Neural cell (in vitro differentiated cells): ENCODE results near the gene CROCC2. TPM values are rescaled to one million over a fixed set of nuclear protein-coding genes. Genes with fewer than 3 reads are reported as not detected.

Experiments
- H2AFZ ChIP-seq: fragments of 200-600, 300-800 bp; sonication (generic), shearing (Covaris generic); 2 replicates; pipeline ENCODE4 v1.6.0; 2014; ENCODE audit warnings: low read depth, mild to moderate bottlenecking, antibody characterized with exemption, low read length, moderate library complexity
- H3F3A ChIP-seq: fragments of 200-600 bp; shearing (Covaris generic); 2 replicates; pipeline ENCODE4 v1.6.1; 2016; ENCODE audit warnings: mild to moderate bottlenecking, moderate library complexity, mixed read lengths, antibody characterized with exemption, low read length; ENCODE audit not compliant: insufficient read depth, poor library complexity, severe bottlenecking
- H3K27ac ChIP-seq: fragments of 200-600, 300-800 bp; sonication (generic), shearing (Covaris generic); 2 replicates; pipeline ENCODE4 v1.5.1; 2014; ENCODE audit warnings: mild to moderate bottlenecking, low read length, moderate library complexity
- H3K27me3 ChIP-seq: fragments of 300-800, 200-600 bp; sonication (generic), shearing (Covaris generic); 2 replicates; pipeline ENCODE4 v1.6.0; 2014; ENCODE audit warnings: mild to moderate bottlenecking, low read depth, low read length, moderate library complexity; ENCODE audit not compliant: insufficient read depth
- H3K36me3 ChIP-seq: fragments of 300-800, 200-600 bp; sonication (generic), shearing (Covaris generic); 2 replicates; pipeline ENCODE4 v1.5.1; 2014; ENCODE audit warnings: mild to moderate bottlenecking, antibody characterized with exemption, low read length, moderate library complexity; ENCODE audit not compliant: insufficient read depth
- H3K4me2 ChIP-seq: fragments of 300-800, 200-600 bp; sonication (generic), shearing (Covaris generic); 2 replicates; pipeline ENCODE4 v1.6.0; 2014; ENCODE audit warnings: mild to moderate bottlenecking, low read length
- H3K4me3 ChIP-seq: fragments of 300-800, 200-600 bp; sonication (generic), shearing (Covaris generic); 2 replicates; pipeline ENCODE4 v1.5.1; 2014; ENCODE audit warnings: mild to moderate bottlenecking, low read length, moderate library complexity
- H3K79me2 ChIP-seq: fragments of 200-600 bp; shearing (Covaris generic); replicated peaks from 2 replicates; pipeline ENCODE4 v1.6.0; 2014; ENCODE audit warnings: mild to moderate bottlenecking, low read length, moderate library complexity; ENCODE audit not compliant: insufficient read depth
- H3K9ac ChIP-seq: fragments of 300-800, 200-600 bp; sonication (generic), shearing (Covaris generic); 2 replicates; pipeline ENCODE4 v1.6.1; 2016; ENCODE audit warnings: mild to moderate bottlenecking, low read length, mixed read lengths
- H3K9me2 ChIP-seq: fragments of 200-600 bp; shearing (Covaris generic); 2 replicates; pipeline ENCODE4 v1.6.1; 2016; ENCODE audit warnings: mild to moderate bottlenecking, low read length, mixed read lengths; ENCODE audit not compliant: insufficient read depth
- H3K9me3 ChIP-seq: fragments of 200-600, 300-800 bp; sonication (generic), shearing (Covaris generic); 2 replicates; pipeline ENCODE4 v1.6.1; 2016; ENCODE audit warnings: mild to moderate bottlenecking, mixed run types, low read length, moderate library complexity, mixed read lengths
- H4K20me1 ChIP-seq: fragments of 200-600 bp; shearing (Covaris generic); 2 replicates; pipeline ENCODE4 v1.6.1; 2016; ENCODE audit warnings: mild to moderate bottlenecking, mixed run types; ENCODE audit not compliant: insufficient read depth
- EP300 ChIP-seq: fragments of 450-650 bp; conservative IDR thresholded peaks from 2 replicates; pipeline ENCODE4 v1.6.1; 2014; ENCODE audit warnings: antibody characterized with exemption, mild to moderate bottlenecking, moderate library complexity; ENCODE audit not compliant: poor library complexity, severe bottlenecking
- EZH2 ChIP-seq: fragments of 200-600, 300-800 bp; shearing (Covaris generic), sonication (generic); IDR thresholded peaks from 2 replicates; pipeline ENCODE4 v1.6.1; 2014; ENCODE audit warnings: antibody characterized with exemption, low read length, borderline replicate concordance, mild to moderate bottlenecking; ENCODE audit not compliant: insufficient read depth, poor library complexity, severe bottlenecking
- MXI1 ChIP-seq: fragments of 450-650 bp; conservative IDR thresholded peaks from 2 replicates; pipeline ENCODE4 v1.6.1; 2014; ENCODE audit warnings: antibody characterized with exemption, mild to moderate bottlenecking; ENCODE audit not compliant: poor library complexity, severe bottlenecking
- POLR2AphosphoS5 ChIP-seq: IDR thresholded peaks from 2 replicates; pipeline ENCODE4 v1.6.1; 2012
- RAD21 ChIP-seq: fragments of 450-650 bp; conservative IDR thresholded peaks from 2 replicates; pipeline ENCODE4 v1.6.1; 2014; ENCODE audit warnings: antibody characterized with exemption, mild to moderate bottlenecking, moderate library complexity
- SMC3 ChIP-seq: fragments of 450-650 bp; conservative IDR thresholded peaks from 2 replicates; pipeline ENCODE4 v1.6.1; 2014; ENCODE audit warnings: antibody characterized with exemption, mild to moderate bottlenecking, moderate library complexity; ENCODE audit not compliant: poor library complexity
- TAF1 ChIP-seq: IDR thresholded peaks from 2 replicates; pipeline ENCODE4 v1.6.1; 2012; ENCODE audit warnings: low read depth
- polyA plus RNA-seq: library from polyadenylated mRNA; depleted of rRNA; stranded (reverse); fragments of >200 nt; gene quantifications from 2 replicates; pipeline ENCODE4 v1.2.3, GENCODE V29; 2014
- TF ChIP-seq, protein P1 (sequence below): fragments of 450-650 bp; IDR thresholded peaks from 2 replicates; pipeline ENCODE4 v1.5.1; 2014; ENCODE audit warnings: antibody characterized with exemption, mild to moderate bottlenecking, moderate library complexity; ENCODE audit not compliant: poor library complexity, severe bottlenecking
- TF ChIP-seq, protein P2 (sequence below): IDR thresholded peaks from 2 replicates; pipeline ENCODE4 v1.6.1; 2012; ENCODE audit warnings: borderline replicate concordance

Gene CROCC2
- polyA plus RNA-seq, 1 donor from 2014 or later, result 0.09 TPM

DNA sequence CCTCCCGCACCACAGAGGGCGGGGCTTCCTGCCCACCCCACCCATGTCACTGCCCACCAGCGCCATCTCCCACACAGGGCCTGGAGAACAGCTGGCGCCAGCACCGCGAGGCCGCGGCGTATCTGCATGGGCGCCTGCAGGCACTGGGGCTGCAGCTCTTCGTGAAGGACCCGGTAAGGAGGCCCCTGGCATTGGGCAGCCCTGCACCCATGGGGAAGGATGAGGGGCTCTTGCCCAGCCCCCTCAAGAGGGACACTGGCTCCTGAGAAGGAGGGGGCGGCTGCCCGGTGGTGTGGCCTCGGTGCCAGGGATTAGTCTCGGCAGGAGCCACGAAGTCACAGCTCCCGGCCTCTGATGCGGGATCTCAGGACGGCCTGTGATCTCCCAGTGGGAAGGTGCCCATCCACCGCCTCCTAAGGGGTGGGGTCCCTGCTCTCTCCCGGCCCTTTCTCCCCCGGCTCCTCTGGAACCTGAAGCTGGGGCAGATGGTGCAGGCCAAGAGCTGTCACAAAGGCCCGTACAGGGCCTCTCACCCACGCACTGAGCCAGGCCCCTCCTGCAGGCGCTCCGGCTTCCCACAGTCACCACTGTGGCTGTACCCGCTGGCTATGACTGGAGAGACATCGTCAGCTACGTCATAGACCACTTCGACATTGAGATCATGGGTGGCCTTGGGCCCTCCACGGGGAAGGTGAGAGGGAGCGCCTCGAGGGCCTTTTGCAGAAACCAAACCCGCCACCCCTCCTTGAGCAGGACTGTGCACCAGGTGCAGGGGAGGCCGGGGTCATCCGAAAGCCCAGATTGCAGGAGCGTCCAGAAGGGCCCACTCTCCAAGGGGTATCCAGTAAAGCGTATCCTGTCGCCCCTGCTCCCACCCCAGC lies 28.4 kb upstream of the CROCC2 start:
- Histone ChIP-seq H4K20me1 (no peaks in the 10 kb centered on the region), H3F3A (no peaks in the 10 kb centered on the region), H3K79me2 (no peaks in the 10 kb centered on the region), H3K4me2 (no peak overlapping the region), H3K9me3 (no peaks in the 10 kb centered on the region), H3K9me2 (no peaks in the 10 kb centered on the region), H3K27ac (no peak overlapping the region), H3K9ac (no peak overlapping the region), H2AFZ (no peak overlapping the region), H3K27me3 (no peaks in the 10 kb centered on the region), H3K36me3 (no peaks in the 10 kb centered on the region), H3K4me3 (no peak overlapping the region)
- TF ChIP-seq EZH2, result no peak
- no peak for TF ChIP-seq POLR2AphosphoS5
- TF ChIP-seq TAF1, result no peak
- TF ChIP-seq SMC3, result no peak
- TF ChIP-seq, protein P1, sequence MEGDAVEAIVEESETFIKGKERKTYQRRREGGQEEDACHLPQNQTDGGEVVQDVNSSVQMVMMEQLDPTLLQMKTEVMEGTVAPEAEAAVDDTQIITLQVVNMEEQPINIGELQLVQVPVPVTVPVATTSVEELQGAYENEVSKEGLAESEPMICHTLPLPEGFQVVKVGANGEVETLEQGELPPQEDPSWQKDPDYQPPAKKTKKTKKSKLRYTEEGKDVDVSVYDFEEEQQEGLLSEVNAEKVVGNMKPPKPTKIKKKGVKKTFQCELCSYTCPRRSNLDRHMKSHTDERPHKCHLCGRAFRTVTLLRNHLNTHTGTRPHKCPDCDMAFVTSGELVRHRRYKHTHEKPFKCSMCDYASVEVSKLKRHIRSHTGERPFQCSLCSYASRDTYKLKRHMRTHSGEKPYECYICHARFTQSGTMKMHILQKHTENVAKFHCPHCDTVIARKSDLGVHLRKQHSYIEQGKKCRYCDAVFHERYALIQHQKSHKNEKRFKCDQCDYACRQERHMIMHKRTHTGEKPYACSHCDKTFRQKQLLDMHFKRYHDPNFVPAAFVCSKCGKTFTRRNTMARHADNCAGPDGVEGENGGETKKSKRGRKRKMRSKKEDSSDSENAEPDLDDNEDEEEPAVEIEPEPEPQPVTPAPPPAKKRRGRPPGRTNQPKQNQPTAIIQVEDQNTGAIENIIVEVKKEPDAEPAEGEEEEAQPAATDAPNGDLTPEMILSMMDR, result no peak
- TF ChIP-seq RAD21, result no peak
- TF ChIP-seq, protein P2, sequence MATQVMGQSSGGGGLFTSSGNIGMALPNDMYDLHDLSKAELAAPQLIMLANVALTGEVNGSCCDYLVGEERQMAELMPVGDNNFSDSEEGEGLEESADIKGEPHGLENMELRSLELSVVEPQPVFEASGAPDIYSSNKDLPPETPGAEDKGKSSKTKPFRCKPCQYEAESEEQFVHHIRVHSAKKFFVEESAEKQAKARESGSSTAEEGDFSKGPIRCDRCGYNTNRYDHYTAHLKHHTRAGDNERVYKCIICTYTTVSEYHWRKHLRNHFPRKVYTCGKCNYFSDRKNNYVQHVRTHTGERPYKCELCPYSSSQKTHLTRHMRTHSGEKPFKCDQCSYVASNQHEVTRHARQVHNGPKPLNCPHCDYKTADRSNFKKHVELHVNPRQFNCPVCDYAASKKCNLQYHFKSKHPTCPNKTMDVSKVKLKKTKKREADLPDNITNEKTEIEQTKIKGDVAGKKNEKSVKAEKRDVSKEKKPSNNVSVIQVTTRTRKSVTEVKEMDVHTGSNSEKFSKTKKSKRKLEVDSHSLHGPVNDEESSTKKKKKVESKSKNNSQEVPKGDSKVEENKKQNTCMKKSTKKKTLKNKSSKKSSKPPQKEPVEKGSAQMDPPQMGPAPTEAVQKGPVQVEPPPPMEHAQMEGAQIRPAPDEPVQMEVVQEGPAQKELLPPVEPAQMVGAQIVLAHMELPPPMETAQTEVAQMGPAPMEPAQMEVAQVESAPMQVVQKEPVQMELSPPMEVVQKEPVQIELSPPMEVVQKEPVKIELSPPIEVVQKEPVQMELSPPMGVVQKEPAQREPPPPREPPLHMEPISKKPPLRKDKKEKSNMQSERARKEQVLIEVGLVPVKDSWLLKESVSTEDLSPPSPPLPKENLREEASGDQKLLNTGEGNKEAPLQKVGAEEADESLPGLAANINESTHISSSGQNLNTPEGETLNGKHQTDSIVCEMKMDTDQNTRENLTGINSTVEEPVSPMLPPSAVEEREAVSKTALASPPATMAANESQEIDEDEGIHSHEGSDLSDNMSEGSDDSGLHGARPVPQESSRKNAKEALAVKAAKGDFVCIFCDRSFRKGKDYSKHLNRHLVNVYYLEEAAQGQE, result no peak
- TF ChIP-seq EP300, result no peak
- no peak for TF ChIP-seq MXI1

DNA sequence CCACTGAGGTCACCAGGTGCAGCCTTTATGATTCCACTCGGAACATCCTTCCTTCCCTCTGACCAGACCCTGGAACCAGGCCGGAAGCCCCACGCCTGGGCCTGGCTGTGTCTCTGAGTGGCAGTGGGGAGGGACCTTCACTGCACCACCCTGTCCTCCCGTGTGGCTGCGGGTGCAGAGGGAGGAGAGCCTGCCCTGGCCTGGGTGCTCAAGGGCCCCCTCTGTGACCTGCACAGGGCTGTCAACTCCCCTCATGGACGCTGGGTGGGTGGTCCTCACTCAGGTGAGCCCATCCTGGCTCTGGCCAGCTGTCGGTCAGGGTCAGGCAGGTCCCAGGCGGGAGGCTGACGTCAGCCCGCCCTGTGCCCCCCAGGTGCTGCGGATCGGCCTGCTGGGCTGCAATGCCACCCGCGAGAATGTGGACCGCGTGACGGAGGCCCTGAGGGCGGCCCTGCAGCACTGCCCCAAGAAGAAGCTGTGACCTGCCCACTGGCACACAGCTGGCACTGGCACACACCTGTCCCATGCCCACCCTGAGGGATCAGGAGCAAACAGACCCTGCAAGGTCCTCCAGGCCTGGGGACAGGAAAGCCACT lies 27.7 kb upstream of the CROCC2 start:
- no peak overlapping the region for H3K9ac ChIP-seq
- H3K9me3 ChIP-seq, result no peaks in the 10 kb centered on the region
- no peaks in the 10 kb centered on the region for H3K9me2 ChIP-seq
- H3K79me2 ChIP-seq, result no peaks in the 10 kb centered on the region
- H2AFZ ChIP-seq, result no peak overlapping the region
- H3K36me3 ChIP-seq, result no peaks in the 10 kb centered on the region
- H3K27me3 ChIP-seq, result no peaks in the 10 kb centered on the region
- no peak overlapping the region for H3K4me2 ChIP-seq
- H3K27ac ChIP-seq, result no peak overlapping the region
- no peaks in the 10 kb centered on the region for H4K20me1 ChIP-seq
- no peak overlapping the region for H3K4me3 ChIP-seq
- H3F3A ChIP-seq, result no peaks in the 10 kb centered on the region
- TF ChIP-seq RAD21 (no peak), MXI1 (no peak), POLR2AphosphoS5 (no peak), TAF1 (no peak)
- TF ChIP-seq, protein P1, result no peak
